ENCODE measurements around the gene NUP210L.

NUP210L gene

GRCh38 chr1:153953859-153954365 lies 201.0 kb downstream of the NUP210L start:
- no peak for TF ChIP-seq CTCF (IDR thresholded peaks at IDR 0.05; ENCODE audit: insufficient read depth, low read length, missing control alignments)
- CTCF ChIA-PET = interaction anchor here (0.6 to 5.6 kb wide), 3 partner anchors 9 to 14 kb away, joined by 3 to 83 read pairs (median 6); partner anchors contain the start of genes CREB3L4 and DENND4B
- no peak overlapping the region for H3K4me3 ChIP-seq (ENCODE audit: low read depth, low read length)
- DNase-seq (ENCODE audit: low read depth, low spot score) = no peak
- POLR2A ChIA-PET = interaction anchor here (1.1 kb wide), 1 partner anchor 39 kb away, joined by 3 read pairs; no protein-coding TSS in a partner anchor

- no peak for TF ChIP-seq CTCF (IDR thresholded peaks at IDR 0.05; ENCODE audit: insufficient read depth, low read length, missing control alignments)
- CTCF ChIA-PET = no interaction called here
- POLR2A ChIA-PET = no interaction called here
- no peak overlapping the region for H3K4me3 ChIP-seq (ENCODE audit: low read depth, low read length)
- DNase-seq (ENCODE audit: low read depth, low spot score) = no peak
These were observed 203.1 kb downstream of the NUP210L start for GRCh38 chr1:153951801-153952200.

GRCh38 chr1:153951183-153951582 lies 203.7 kb downstream of the NUP210L start:
- no peak for TF ChIP-seq CTCF (IDR thresholded peaks at IDR 0.05; ENCODE audit: insufficient read depth, low read length, missing control alignments)
- no peak overlapping the region for H3K4me3 ChIP-seq (ENCODE audit: low read depth, low read length)
- no peak for DNase-seq (ENCODE audit: low read depth, low spot score)
- CTCF ChIA-PET = interaction anchor here (1.2 kb wide), 1 partner anchor 10 kb away, joined by 5 read pairs; no protein-coding TSS in a partner anchor
- POLR2A ChIA-PET = no interaction called here

GRCh38 chr1:153946622-153947241 lies 208.1 kb downstream of the NUP210L start, which contains the start of gene DENND4B:
DENND4B (minus strand) TSS chr1:153946718; CDS start chr1:153944374, 2,344 bp downstream.
- POLR2A ChIA-PET = interaction anchor here (0.5 to 2.4 kb wide), 9 partner anchors 10 to 319 kb away, joined by 3 to 18 read pairs (median 8); partner anchors contain the start of genes CREB3L4, GATAD2B, RAB13 and RPS27
- peak; percentile 98 for TF ChIP-seq CTCF (IDR thresholded peaks at IDR 0.05; ENCODE audit: insufficient read depth, low read length, missing control alignments)
- no peak for DNase-seq (ENCODE audit: low read depth, low spot score)
- CTCF ChIA-PET = interaction anchor here (0.6 to 4.5 kb wide), 40 partner anchors 9 to 594 kb away, joined by 3 to 83 read pairs (median 5); partner anchors contain the start of genes CREB3L4, CRTC2, GATAD2B and JTB
- H3K4me3 ChIP-seq (ENCODE audit: low read depth, low read length) = peak within 1 kb of the TSS; percentile 77

- POLR2A ChIA-PET = interaction anchor here (0.6 to 2.4 kb wide), 10 partner anchors 11 to 319 kb away, joined by 3 to 18 read pairs (median 6); partner anchors contain the start of genes CREB3L4, GATAD2B, JTB and RAB13
- TF ChIP-seq CTCF (IDR thresholded peaks at IDR 0.05; ENCODE audit: insufficient read depth, low read length, missing control alignments) = no peak
- H3K4me3 ChIP-seq (ENCODE audit: low read depth, low read length) = peak overlapping the region; percentile 77
- CTCF ChIA-PET = interaction anchor here (0.6 to 4.5 kb wide), 37 partner anchors 9 to 593 kb away, joined by 3 to 83 read pairs (median 6); partner anchors contain the start of genes CREB3L4, CRTC2, GATAD2B and JTB
- no peak for DNase-seq (ENCODE audit: low read depth, low spot score)
These were observed 208.9 kb downstream of the NUP210L start for GRCh38 chr1:153945795-153946621.
